Lung (tissue), 12 donors: Measurements from ENCODE around the gene PRODH. TPM values are rescaled to one million over a fixed set of nuclear protein-coding genes. Genes with fewer than 3 reads are reported as not detected.

ENCODE experiments used
- ATAC-seq: fragments of 200-7000 bp; cut with Tn5 transposase; one replicate; pipeline ENCODE4 v1.9.1; 2020; ENCODE audit warnings: moderate number of reproducible peaks; ENCODE audit not compliant: insufficient read depth, low FRiP score
- DNase-seq, 3 donors: peaks; one replicate each; pipeline ENCODE4 v3.0.0-alpha.2; 2013 to 2017
- H3K27ac ChIP-seq, 2 donors: one replicate each; pipeline ENCODE4 v1.5.1; 2013; ENCODE audit warnings: mild to moderate bottlenecking in 2 of 2, moderate library complexity in 2 of 2, control low read depth in 1 of 2, inconsistent platforms in 1 of 2, low read depth in 1 of 2, low read length in 1 of 2
- H3K27me3 ChIP-seq, 3 donors: one replicate each; pipeline ENCODE4 v1.5.1; 2013; ENCODE audit warnings: low read length in 2 of 3; ENCODE audit not compliant: control insufficient read depth in 3 of 3, insufficient read depth in 3 of 3
- H3K36me3 ChIP-seq, 4 donors: one replicate each; pipeline ENCODE4 v1.5.1; 2013; ENCODE audit warnings: low read length in 4 of 4, mild to moderate bottlenecking in 1 of 4, moderate library complexity in 1 of 4; ENCODE audit not compliant: control insufficient read depth in 4 of 4, insufficient read depth in 4 of 4
- H3K4me1 ChIP-seq, 5 donors: one replicate each; pipeline ENCODE4 v1.5.1; 2013; ENCODE audit warnings: low read length in 5 of 5, mild to moderate bottlenecking in 2 of 5, moderate library complexity in 1 of 5; ENCODE audit not compliant: control insufficient read depth in 5 of 5, insufficient read depth in 5 of 5
- H3K4me3 ChIP-seq: one replicate; pipeline ENCODE4 v1.5.1; 2013; ENCODE audit warnings: mild to moderate bottlenecking, control low read depth, moderate library complexity
- H3K9ac ChIP-seq, 2 donors: one replicate each; pipeline ENCODE4 v1.5.1; 2013; ENCODE audit warnings: low read length in 2 of 2, control low read depth in 1 of 2; ENCODE audit not compliant: insufficient read depth in 1 of 2
- H3K9me3 ChIP-seq, 4 donors: one replicate each; pipeline ENCODE4 v1.5.1; 2013; ENCODE audit warnings: low read length in 3 of 4, mild to moderate bottlenecking in 1 of 4, moderate library complexity in 1 of 4; ENCODE audit not compliant: control insufficient read depth in 4 of 4, insufficient read depth in 3 of 4
- CTCF ChIP-seq: IDR thresholded peaks from 2 replicates; pipeline ENCODE4 v1.5.1; 2012; ENCODE audit warnings: mild to moderate bottlenecking; ENCODE audit errors: control extremely low read depth, extremely low read depth
- WGBS, 2 donors: extraction: QIAGEN DNeasy Blood & Tissue Kit; methylation state at CpG; one replicate each; pipeline ENCODE4 v1.1.7; 2013; 5-methylcytosine and 5-hydroxymethylcytosine counted together
- polyA plus RNA-seq, 2 donors: library from polyadenylated mRNA; stranded (reverse); fragments of 200-250 nt; gene quantifications; one replicate each; pipeline ENCODE4 v1.2.1, GENCODE V29; 2013
- total RNA-seq, 2 donors: library from RNA; depleted of rRNA in 1 of 2; stranded (reverse); fragments of >200 nt in 1 of 2; gene quantifications; one replicate each; pipeline ENCODE4 v1.2.1, GENCODE V29; 2014 to 2021
- donor health status: control.
- donor health status: control.
- donor health status: Bipolar disorder and iron deficiency.
- donor health status: healthy.
- donor health status: DM: yes; HTN: yes; CAD: no.

PRODH gene
- total and polyA plus RNA-seq, 4 donors: 6.6 to 65.7 (median 32.3) TPM

DNA sequence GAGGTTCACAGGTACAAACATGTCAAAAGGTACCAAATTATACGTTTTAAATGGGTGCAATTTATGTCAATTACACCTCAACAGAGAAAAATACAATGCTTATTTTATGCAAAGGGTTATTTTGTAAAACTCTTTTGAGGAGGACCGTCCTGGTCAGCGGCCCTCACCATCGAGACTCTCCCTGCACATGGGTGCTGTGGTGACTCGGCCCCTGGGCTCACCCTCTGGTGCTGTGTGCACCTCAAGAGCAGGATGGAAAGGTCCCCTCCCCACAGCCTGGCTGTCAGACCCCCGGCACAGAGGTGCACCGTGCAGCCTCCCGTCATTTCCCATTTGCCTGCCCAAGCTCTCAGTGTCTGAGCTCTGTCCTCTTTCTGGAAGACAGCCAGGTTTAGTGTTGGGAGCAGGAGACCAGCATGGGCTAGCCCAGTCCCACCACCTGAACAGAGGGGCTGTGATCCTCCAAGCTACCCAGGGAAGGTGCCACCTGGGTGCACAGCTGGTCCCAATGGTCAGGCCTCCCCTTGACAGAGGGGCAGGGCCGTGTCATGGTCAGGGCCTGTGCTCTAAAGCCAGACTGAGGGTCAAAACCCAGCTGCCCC, 41.8 kb upstream of the PRODH start:
- no peak for ATAC-seq
- TF ChIP-seq CTCF: no peak
- Histone ChIP-seq H3K9me3 (peaks cover 0 to 11% (median 4%) of the 10 kb centered on the region in 4 donors), H3K4me3 (no peak overlapping the region), H3K27ac (no peak overlapping the region), H3K9ac (no peak overlapping the region), H3K27me3 (no peaks in the 10 kb centered on the region), H3K4me1 (no peaks in the 10 kb centered on the region), H3K36me3 (no peaks in the 10 kb centered on the region)
- no peak for DNase-seq
- 87 to 91% methylated on average over 9 of the region's 9 CpGs for WGBS, 2 donors

DNA sequence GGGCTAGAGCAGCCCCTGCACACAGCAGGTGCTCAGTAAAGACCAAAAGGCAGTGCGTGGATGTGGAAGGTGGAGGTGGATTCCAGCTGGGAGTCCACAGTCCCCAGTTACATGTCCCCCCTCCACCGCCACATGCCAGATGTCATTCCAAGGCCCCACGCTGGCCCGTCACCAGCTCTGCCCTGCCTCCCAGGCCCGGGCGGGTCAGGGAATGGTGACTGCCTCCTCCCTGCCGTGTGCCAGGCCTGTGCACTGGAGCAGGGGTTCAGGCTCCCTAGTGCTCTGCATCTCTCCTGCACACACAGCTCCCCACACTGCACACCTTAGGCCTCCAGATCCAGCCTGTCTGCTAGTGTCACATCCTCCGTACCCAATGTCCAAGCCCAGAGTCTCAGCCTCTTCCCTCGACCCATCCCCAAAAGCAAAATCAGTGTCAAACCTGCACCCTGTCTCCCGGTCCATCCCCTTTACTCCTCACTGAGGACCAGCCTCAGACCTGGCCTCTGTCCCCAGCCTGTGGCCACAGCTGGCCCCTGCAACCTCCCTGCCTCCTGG, 40.2 kb upstream of the PRODH start:
- no peak for ATAC-seq
- Histone ChIP-seq H3K9ac (no peak overlapping the region), H3K4me1 (no peaks in the 10 kb centered on the region), H3K4me3 (no peak overlapping the region), H3K9me3 (peaks cover 0 to 11% (median 3%) of the 10 kb centered on the region in 4 donors), H3K36me3 (no peaks in the 10 kb centered on the region), H3K27me3 (peaks cover 0 to 3% (median 0%) of the 10 kb centered on the region in 3 donors), H3K27ac (no peak overlapping the region)
- no peak for TF ChIP-seq CTCF
- WGBS, 2 donors: 83 to 89% methylated on average over 9 to 10 of the region's 10 CpGs
- DNase-seq: no peak

GRCh38 chr22:18975434-18976196, 39.5 kb upstream of the PRODH start:
- no peak for TF ChIP-seq CTCF
- no peak overlapping the region for H3K4me3 ChIP-seq
- no peak overlapping the region for H3K9ac ChIP-seq
- peaks cover 0 to 1% (median 0%) of the 10 kb centered on the region in 5 donors for H3K4me1 ChIP-seq
- H3K27me3 ChIP-seq: peaks cover 0 to 4% (median 0%) of the 10 kb centered on the region in 3 donors
- no peak for ATAC-seq
- no peak overlapping the region for H3K27ac ChIP-seq
- no peaks in the 10 kb centered on the region for H3K36me3 ChIP-seq
- WGBS, 2 donors: 76 to 87% methylated on average over 16 of the region's 16 CpGs
- no peak for DNase-seq
- H3K9me3 ChIP-seq: peaks cover 0 to 8% (median 2%) of the 10 kb centered on the region in 4 donors
